ENCODE measurements around the gene KRTAP19-3.
"Not testable (repeated sequence)": the region's sequence is repeated elsewhere in the genome, so short reads cannot be mapped to it uniquely, and the experiment has no call there.

Gene KRTAP19-3

GRCh38 chr21:30491963-30492428, at the start of gene KRTAP19-3:
Gene KRTAP19-3, minus strand, starts transcription at chr21:30492013. Its CDS starts 56 bp downstream, at chr21:30491957.
- H3K4me3 ChIP-seq (ENCODE audit: low read depth in 1 of 2, low read length in 2 of 2) = no peak within 1 kb of the TSS
- no peaks in the 10 kb centered on the region for H3K36me3 ChIP-seq (ENCODE audit: control insufficient read depth in 1 of 2, insufficient read depth in 2 of 2, low read length in 2 of 2)
- H3K4me1 ChIP-seq (ENCODE audit: control insufficient read depth in 1 of 2, insufficient read depth in 2 of 2, low read length in 2 of 2) = no peaks in the 10 kb centered on the region
- no peaks in the 10 kb centered on the region for H3K9me3 ChIP-seq (ENCODE audit: control insufficient read depth in 1 of 2, low read length in 2 of 2)
- no peaks in the 10 kb centered on the region for H3K27me3 ChIP-seq (ENCODE audit: low read depth, low read length)
- no peak within 1 kb of the TSS for H3K27ac ChIP-seq (ENCODE audit: low read length)

GRCh38 chr21:30518876-30519275, 27.1 kb upstream of the KRTAP19-3 start:
- Histone ChIP-seq H3K4me3 (ENCODE audit: low read depth in 1 of 2, low read length in 2 of 2) (no peak overlapping the region), H3K4me1 (ENCODE audit: control insufficient read depth in 1 of 2, insufficient read depth in 2 of 2, low read length in 2 of 2) (no peaks in the 10 kb centered on the region), H3K27me3 (ENCODE audit: low read depth, low read length) (no peaks in the 10 kb centered on the region)

GRCh38 chr21:30515681-30516080, 23.9 kb upstream of the KRTAP19-3 start:
- no peaks in the 10 kb centered on the region for H3K4me1 ChIP-seq (ENCODE audit: control insufficient read depth in 1 of 2, insufficient read depth in 2 of 2, low read length in 2 of 2)
- H3K36me3 ChIP-seq (ENCODE audit: control insufficient read depth in 1 of 2, insufficient read depth in 2 of 2, low read length in 2 of 2) = no peaks in the 10 kb centered on the region
- no peaks in the 10 kb centered on the region for H3K9me3 ChIP-seq (ENCODE audit: control insufficient read depth in 1 of 2, low read length in 2 of 2)
- no peak overlapping the region for H3K27ac ChIP-seq (ENCODE audit: low read length)
- H3K27me3 ChIP-seq (ENCODE audit: low read depth, low read length) = no peaks in the 10 kb centered on the region
- no peak overlapping the region for H3K4me3 ChIP-seq (ENCODE audit: low read depth in 1 of 2, low read length in 2 of 2)

More at GRCh38 chr21:30518876-30519275, 27.1 kb upstream of the KRTAP19-3 start:
- Histone ChIP-seq H3K36me3 (ENCODE audit: control insufficient read depth in 1 of 2, insufficient read depth in 2 of 2, low read length in 2 of 2) (no peaks in the 10 kb centered on the region), H3K27ac (ENCODE audit: low read length) (no peak overlapping the region), H3K9me3 (ENCODE audit: control insufficient read depth in 1 of 2, low read length in 2 of 2) (no peaks in the 10 kb centered on the region)

GRCh38 chr21:30505621-30506205, 13.9 kb upstream of the KRTAP19-3 start:
- H3K9me3 ChIP-seq (ENCODE audit: control insufficient read depth in 1 of 2, low read length in 2 of 2); H3K27me3 ChIP-seq (ENCODE audit: low read depth, low read length); H3K36me3 ChIP-seq (ENCODE audit: control insufficient read depth in 1 of 2, insufficient read depth in 2 of 2, low read length in 2 of 2); H3K4me3 ChIP-seq (ENCODE audit: low read depth in 1 of 2, low read length in 2 of 2); H3K27ac ChIP-seq (ENCODE audit: low read length); H3K4me1 ChIP-seq (ENCODE audit: control insufficient read depth in 1 of 2, insufficient read depth in 2 of 2, low read length in 2 of 2): not testable (repeated sequence)

- H3K9me3 ChIP-seq (ENCODE audit: control insufficient read depth in 1 of 2, low read length in 2 of 2) = no peaks in the 10 kb centered on the region
- no peak within 1 kb of the TSS for H3K27ac ChIP-seq (ENCODE audit: low read length)
- no peaks in the 10 kb centered on the region for H3K36me3 ChIP-seq (ENCODE audit: control insufficient read depth in 1 of 2, insufficient read depth in 2 of 2, low read length in 2 of 2)
- H3K4me1 ChIP-seq (ENCODE audit: control insufficient read depth in 1 of 2, insufficient read depth in 2 of 2, low read length in 2 of 2) = no peaks in the 10 kb centered on the region
- H3K4me3 ChIP-seq (ENCODE audit: low read depth in 1 of 2, low read length in 2 of 2) = no peak within 1 kb of the TSS
- H3K27me3 ChIP-seq (ENCODE audit: low read depth, low read length) = no peaks in the 10 kb centered on the region
These were observed 10.2 kb upstream of the KRTAP19-3 start, which contains the start of gene KRTAP19-5 for GRCh38 chr21:30502041-30502440. Gene KRTAP19-5, minus strand, starts transcription at chr21:30502141. Its CDS starts 51 bp downstream, at chr21:30502090.

- Histone ChIP-seq H3K9me3 (ENCODE audit: control insufficient read depth in 1 of 2, low read length in 2 of 2) (no peaks in the 10 kb centered on the region), H3K4me1 (ENCODE audit: control insufficient read depth in 1 of 2, insufficient read depth in 2 of 2, low read length in 2 of 2) (no peaks in the 10 kb centered on the region), H3K36me3 (ENCODE audit: control insufficient read depth in 1 of 2, insufficient read depth in 2 of 2, low read length in 2 of 2) (no peaks in the 10 kb centered on the region), H3K27ac (ENCODE audit: low read length) (no peak within 1 kb of the TSS), H3K27me3 (ENCODE audit: low read depth, low read length) (no peaks in the 10 kb centered on the region), H3K4me3 (ENCODE audit: low read depth in 1 of 2, low read length in 2 of 2) (no peak within 1 kb of the TSS)
These were observed 5.3 kb upstream of the KRTAP19-3 start, which contains the start of gene KRTAP19-4 for GRCh38 chr21:30497065-30497464. Gene KRTAP19-4, minus strand, starts transcription at chr21:30497165. Its CDS starts 55 bp downstream, at chr21:30497110.

- Histone ChIP-seq H3K4me3 (ENCODE audit: low read depth in 1 of 2, low read length in 2 of 2) (no peak within 1 kb of the TSS), H3K36me3 (ENCODE audit: control insufficient read depth in 1 of 2, insufficient read depth in 2 of 2, low read length in 2 of 2) (no peaks in the 10 kb centered on the region), H3K27ac (ENCODE audit: low read length) (no peak within 1 kb of the TSS), H3K4me1 (ENCODE audit: control insufficient read depth in 1 of 2, insufficient read depth in 2 of 2, low read length in 2 of 2) (no peaks in the 10 kb centered on the region), H3K9me3 (ENCODE audit: control insufficient read depth in 1 of 2, low read length in 2 of 2) (peaks cover 0 to 5% of the 10 kb centered on the region in 2 donors), H3K27me3 (ENCODE audit: low read depth, low read length) (no peaks in the 10 kb centered on the region)
These were observed 4.5 kb downstream of the KRTAP19-3 start, which contains the start of gene KRTAP19-2 for GRCh38 chr21:30487336-30487735. Gene KRTAP19-2, minus strand, starts transcription at chr21:30487436. Its CDS starts 88 bp downstream, at chr21:30487348.

GRCh38 chr21:30486180-30486579, 5.6 kb downstream of the KRTAP19-3 start:
- no peak overlapping the region for H3K27ac ChIP-seq (ENCODE audit: low read length)
- H3K27me3 ChIP-seq (ENCODE audit: low read depth, low read length) = no peaks in the 10 kb centered on the region
- H3K36me3 ChIP-seq (ENCODE audit: control insufficient read depth in 1 of 2, insufficient read depth in 2 of 2, low read length in 2 of 2) = no peaks in the 10 kb centered on the region
- H3K4me1 ChIP-seq (ENCODE audit: control insufficient read depth in 1 of 2, insufficient read depth in 2 of 2, low read length in 2 of 2) = no peaks in the 10 kb centered on the region
- no peak overlapping the region for H3K4me3 ChIP-seq (ENCODE audit: low read depth in 1 of 2, low read length in 2 of 2)
- H3K9me3 ChIP-seq (ENCODE audit: control insufficient read depth in 1 of 2, low read length in 2 of 2) = peaks cover 0 to 5% of the 10 kb centered on the region in 2 donors

GRCh38 chr21:30482130-30482529, 9.7 kb downstream of the KRTAP19-3 start:
- H3K9me3 ChIP-seq (ENCODE audit: control insufficient read depth in 1 of 2, low read length in 2 of 2) = peaks cover 0 to 5% of the 10 kb centered on the region in 2 donors
- H3K4me3 ChIP-seq (ENCODE audit: low read depth in 1 of 2, low read length in 2 of 2) = no peak overlapping the region
- no peaks in the 10 kb centered on the region for H3K27me3 ChIP-seq (ENCODE audit: low read depth, low read length)
- no peaks in the 10 kb centered on the region for H3K4me1 ChIP-seq (ENCODE audit: control insufficient read depth in 1 of 2, insufficient read depth in 2 of 2, low read length in 2 of 2)
- H3K36me3 ChIP-seq (ENCODE audit: control insufficient read depth in 1 of 2, insufficient read depth in 2 of 2, low read length in 2 of 2) = no peaks in the 10 kb centered on the region
- no peak overlapping the region for H3K27ac ChIP-seq (ENCODE audit: low read length)

GRCh38 chr21:30480145-30480544, 11.7 kb downstream of the KRTAP19-3 start, which contains the start of gene KRTAP19-1:
Gene KRTAP19-1, minus strand, starts transcription at chr21:30480367. Its CDS starts 50 bp downstream, at chr21:30480317.
- H3K4me1 ChIP-seq (ENCODE audit: control insufficient read depth in 1 of 2, insufficient read depth in 2 of 2, low read length in 2 of 2) = no peaks in the 10 kb centered on the region
- no peak within 1 kb of the TSS for H3K27ac ChIP-seq (ENCODE audit: low read length)
- H3K9me3 ChIP-seq (ENCODE audit: control insufficient read depth in 1 of 2, low read length in 2 of 2) = no peaks in the 10 kb centered on the region
- H3K4me3 ChIP-seq (ENCODE audit: low read depth in 1 of 2, low read length in 2 of 2) = no peak within 1 kb of the TSS
- no peaks in the 10 kb centered on the region for H3K36me3 ChIP-seq (ENCODE audit: control insufficient read depth in 1 of 2, insufficient read depth in 2 of 2, low read length in 2 of 2)
- no peaks in the 10 kb centered on the region for H3K27me3 ChIP-seq (ENCODE audit: low read depth, low read length)

GRCh38 chr21:30479259-30479658, 12.6 kb downstream of the KRTAP19-3 start:
- no peaks in the 10 kb centered on the region for H3K27me3 ChIP-seq (ENCODE audit: low read depth, low read length)
- no peaks in the 10 kb centered on the region for H3K4me1 ChIP-seq (ENCODE audit: control insufficient read depth in 1 of 2, insufficient read depth in 2 of 2, low read length in 2 of 2)
- H3K27ac ChIP-seq (ENCODE audit: low read length) = no peak overlapping the region
- H3K9me3 ChIP-seq (ENCODE audit: control insufficient read depth in 1 of 2, low read length in 2 of 2) = no peaks in the 10 kb centered on the region
- no peaks in the 10 kb centered on the region for H3K36me3 ChIP-seq (ENCODE audit: control insufficient read depth in 1 of 2, insufficient read depth in 2 of 2, low read length in 2 of 2)
- H3K4me3 ChIP-seq (ENCODE audit: low read depth in 1 of 2, low read length in 2 of 2) = no peak overlapping the region

GRCh38 chr21:30478004-30478403, 13.8 kb downstream of the KRTAP19-3 start:
- no peaks in the 10 kb centered on the region for H3K27me3 ChIP-seq (ENCODE audit: low read depth, low read length)
- H3K27ac ChIP-seq (ENCODE audit: low read length) = no peak overlapping the region
- no peaks in the 10 kb centered on the region for H3K4me1 ChIP-seq (ENCODE audit: control insufficient read depth in 1 of 2, insufficient read depth in 2 of 2, low read length in 2 of 2)
- H3K9me3 ChIP-seq (ENCODE audit: control insufficient read depth in 1 of 2, low read length in 2 of 2) = no peaks in the 10 kb centered on the region
- H3K4me3 ChIP-seq (ENCODE audit: low read depth in 1 of 2, low read length in 2 of 2) = no peak overlapping the region
- no peaks in the 10 kb centered on the region for H3K36me3 ChIP-seq (ENCODE audit: control insufficient read depth in 1 of 2, insufficient read depth in 2 of 2, low read length in 2 of 2)
